ENCODE data around the gene UBE2V1.
"Not testable (repeated sequence)": the region's sequence is repeated elsewhere in the genome, so short reads cannot be mapped to it uniquely, and the experiment has no call there.

Gene UBE2V1

DNA sequence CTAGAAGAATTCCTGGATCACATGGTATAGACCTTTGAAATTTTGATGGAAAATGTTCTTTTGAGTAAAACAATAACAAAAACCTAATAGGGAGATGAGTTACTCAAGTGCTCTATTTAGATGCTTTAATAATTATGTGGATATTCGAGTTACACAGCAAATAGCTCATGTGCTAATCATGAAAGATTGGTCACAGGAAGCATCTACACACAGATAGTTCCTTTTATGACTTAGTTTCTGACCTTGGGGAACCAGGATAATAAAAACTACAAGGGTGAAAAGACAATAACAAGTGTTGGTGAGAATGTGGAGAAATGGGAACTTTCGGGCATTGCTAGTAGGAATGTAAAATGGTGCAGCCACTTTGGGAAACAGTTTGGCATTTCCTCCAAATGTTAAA, 19.7 kb downstream of the UBE2V1 start:
- no peak for DNase-seq

DNA sequence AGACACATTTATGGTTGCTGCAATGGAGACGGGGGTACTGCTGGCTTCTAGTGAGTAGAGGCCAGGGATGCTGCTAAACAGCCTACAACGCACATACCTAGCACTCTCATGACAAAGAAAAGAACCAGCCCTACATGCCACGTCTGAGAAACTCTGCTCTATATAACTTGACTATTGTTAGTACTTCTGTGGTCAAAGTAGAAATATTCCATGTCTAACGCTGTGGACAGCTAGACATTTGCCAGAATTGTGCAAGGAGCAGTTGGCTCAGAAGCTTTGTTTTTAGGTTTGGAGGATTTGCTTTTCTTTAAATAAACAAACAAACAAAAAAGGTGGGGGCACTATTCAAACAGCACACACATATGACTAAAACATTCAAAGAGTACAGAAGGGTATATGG, 20.5 kb downstream of the UBE2V1 start:
- no peak for DNase-seq

DNA sequence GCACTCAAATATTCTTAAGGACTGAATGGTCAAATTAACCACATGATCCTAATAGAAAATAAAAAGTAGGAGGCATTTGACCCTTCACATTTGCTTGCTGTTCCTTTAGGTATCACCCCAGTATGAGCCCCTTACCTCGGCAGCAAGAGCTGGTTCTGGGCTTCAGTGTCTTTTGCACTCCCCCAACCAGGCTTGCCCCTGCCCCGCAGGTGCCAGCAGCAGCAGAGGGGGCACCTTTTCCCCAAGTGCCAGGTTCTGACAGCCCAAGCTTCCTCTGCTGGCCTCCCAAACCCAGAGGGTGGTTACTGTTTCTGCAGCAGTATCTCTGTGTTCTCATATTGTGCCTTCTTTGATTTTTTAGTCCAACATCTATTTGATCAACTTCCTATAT, 23.2 kb downstream of the UBE2V1 start:
- DNase-seq = no peak

DNA sequence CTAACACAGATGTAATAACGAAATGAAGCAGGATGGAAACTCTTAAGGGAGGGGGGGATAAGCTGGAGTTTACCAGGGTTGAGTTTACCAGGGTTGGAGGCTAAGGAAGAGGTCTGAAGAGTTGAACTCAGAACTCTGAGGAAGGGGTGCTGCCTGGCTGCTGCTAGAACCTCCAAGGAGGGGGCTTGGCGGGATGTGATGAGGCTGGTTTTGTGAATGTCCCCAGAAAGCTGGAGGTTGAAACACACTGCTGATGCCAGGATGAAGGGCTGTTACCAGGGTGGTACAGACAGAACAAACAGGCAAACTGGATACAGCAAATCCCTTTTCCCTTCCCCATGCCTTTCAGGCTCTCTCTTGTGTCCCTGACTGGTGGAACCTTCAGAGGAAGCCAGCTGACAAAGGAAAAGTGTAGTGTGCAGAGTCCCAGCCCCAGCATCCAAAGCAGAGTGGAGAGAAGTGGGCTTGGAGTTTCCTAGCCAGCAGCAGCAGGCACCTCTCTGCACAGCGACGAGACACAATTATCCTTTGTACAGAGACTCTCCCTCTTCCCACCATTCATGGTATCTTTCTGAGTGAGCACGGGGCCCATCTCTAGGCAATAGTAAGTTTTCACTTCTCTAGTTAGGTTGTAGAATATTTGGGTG, 23.7 kb downstream of the UBE2V1 start:
- no peak for DNase-seq

DNA sequence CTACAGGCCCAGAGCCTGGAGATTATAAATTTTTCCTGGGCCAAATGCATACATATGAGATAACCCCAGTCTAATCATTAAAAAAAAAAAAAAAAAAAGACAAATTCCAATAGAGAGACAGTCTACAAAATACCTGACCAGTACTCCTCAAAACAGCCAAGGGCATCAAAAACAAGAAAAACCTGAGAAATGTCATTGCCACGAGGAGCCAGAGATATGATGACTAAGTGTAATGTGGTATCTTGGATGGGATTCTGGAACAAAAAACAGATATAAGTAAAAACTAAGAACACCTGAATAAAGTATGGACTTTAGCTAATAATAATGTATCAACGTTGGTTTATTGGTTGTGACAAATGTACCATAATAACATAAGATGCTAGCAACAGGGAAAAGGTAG, 24.9 kb downstream of the UBE2V1 start:
- no peak for DNase-seq

DNA sequence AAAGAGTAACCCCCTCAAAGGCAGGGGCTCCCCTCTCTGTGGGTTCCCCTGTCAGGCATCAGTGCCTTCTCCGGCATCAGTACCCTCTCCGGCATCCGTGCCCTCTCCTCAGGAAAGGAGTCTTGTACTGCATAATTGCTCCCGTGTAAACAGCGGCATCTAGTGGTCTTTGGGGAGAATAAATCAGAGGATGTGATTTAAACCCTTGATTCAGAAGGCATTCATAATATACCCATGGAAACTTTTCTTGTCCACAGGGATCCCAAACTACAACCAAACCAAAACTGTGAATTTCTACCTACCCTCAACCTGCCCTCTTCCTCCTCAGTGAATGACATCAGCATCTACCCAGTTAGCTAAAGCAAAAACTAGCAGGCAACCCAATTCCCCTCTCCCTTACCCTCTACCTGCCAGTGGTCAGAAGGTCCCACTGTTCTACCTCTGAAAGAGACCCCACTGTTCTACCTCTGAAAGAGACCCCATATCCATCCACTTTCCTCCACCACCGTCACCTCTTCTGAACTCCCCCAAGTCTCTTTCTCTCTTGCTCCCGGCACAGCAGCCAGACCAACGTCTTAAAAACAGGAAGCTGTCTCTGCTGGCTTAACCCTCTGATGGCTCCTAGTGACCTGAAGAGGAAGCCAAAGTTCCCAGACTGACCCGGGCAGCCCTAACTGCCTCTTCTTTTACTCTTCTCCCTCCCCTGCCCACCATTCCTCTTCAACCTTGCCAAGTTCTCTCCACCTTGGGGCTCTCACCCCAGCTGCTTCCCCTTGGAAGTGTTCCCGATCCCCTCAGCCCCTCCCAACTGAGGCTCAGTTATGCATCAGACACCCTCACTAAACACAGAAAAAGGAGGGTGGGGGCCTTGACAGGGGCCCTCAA, 27.2 kb downstream of the UBE2V1 start:
- DNase-seq = peak; percentile 63

DNA sequence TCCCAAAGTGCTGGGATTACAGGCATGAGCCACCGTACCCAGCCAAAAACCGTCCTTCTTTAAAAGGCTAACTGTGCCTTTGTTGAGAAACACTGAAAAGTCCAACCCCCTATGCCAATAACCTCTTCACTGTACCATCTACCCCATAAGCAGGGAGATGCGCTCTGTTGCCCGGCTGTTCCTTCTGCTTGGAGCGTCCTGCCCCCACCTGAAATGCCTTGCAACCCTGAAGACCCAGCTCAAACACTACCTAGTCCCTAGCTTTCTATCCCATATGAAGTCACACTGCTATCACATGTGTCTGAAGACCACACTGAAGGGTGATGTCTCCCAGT, 27.8 kb downstream of the UBE2V1 start:
- no peak for DNase-seq

DNA sequence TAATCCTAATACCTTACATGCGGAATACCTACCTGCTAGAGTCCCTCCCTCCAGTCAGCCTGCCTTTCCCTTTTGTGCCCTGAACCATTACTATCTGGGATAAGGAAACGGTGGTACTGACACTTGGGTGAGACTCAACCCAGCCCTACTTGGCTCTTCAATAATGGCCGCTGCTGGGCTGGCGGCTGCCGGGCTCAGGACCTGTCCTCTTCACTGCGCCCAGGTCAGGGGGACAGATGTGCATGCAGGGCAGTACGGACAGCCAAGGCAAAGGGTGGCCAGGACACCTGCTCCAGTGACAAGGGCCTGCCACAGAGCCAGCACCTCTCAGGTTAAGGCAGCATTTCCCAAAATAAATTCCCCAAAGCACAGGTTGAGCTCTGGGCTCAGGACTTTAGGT, 29.9 kb downstream of the UBE2V1 start:
- DNase-seq = no peak

DNA sequence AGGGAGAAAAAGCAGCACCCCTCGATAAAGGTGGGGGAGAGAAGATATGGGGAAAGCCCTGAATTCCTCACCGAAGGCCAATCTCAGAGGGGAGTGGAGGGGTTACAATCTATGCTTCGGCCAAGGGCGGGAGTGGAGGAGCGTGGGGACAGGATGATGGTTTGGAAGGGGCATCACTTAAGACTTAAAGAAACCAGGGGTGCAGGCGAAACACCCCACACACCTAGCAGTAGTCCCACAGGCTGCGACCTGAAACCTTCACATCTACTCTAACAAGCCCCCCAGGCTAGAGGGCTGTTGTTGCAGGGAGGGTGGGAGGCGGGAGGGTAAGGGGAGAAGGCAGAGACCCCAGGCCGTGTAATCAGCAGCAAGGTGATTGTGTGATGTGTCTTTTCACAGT, 30.9 kb downstream of the UBE2V1 start:
- not testable (repeated sequence) for DNase-seq

DNA sequence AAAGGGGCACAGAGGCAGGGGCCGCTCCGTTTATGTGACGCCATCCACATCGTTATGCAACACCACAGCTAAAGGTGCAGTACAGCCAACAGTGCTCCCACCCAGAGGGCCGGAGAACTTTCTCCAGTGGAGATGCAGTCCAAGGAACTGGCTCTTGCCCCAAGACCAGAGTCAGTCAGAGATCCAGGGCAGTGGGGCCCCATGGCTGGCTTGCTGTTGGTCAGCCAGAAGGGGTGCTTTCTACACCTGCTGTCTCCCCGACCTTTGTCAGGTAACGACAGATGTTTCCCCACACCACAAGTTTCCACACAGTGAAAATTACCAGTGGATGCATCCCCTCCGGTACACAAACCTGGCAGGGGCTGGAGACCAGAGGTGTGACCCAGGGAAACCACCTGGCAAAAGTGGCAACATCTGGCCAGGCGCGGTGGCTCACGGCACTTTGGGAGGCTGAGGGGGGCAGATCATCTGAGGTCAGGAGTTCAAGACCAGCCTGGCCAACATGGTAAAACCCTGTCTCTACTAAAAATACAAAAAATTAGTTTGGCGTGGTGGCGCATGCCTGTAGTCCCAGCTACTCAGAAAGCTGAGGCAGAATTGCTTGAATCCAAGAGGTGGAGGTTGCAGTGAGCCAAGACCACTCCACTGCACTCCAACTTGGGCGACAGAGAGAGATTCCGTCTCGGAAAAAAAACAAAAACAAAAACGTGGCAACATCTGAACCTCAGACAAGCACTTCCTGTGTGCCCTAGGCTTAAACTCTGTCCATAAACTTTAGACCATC, 34.9 kb downstream of the UBE2V1 start:
- DNase-seq = no peak

DNA sequence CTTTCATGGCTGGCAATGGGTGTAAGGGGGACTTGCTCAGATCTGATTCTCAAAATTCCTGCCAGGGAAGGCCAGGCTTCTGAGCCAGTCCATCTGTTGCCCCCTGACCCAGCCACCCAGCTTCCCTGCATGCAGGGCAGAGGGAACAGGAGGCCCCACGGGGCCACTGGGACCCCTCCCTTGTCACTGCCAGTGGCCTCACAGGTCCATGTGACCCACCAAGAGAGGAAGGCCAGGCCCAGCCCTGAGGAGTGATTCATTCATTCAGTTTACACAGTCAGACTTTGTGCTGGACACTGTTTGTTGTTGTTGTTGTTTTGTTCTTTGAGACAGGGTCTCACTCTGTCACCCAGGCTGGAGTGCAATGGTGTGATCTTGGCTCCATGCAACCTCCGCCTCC, 39.5 kb downstream of the UBE2V1 start:
- DNase-seq = no peak

DNA sequence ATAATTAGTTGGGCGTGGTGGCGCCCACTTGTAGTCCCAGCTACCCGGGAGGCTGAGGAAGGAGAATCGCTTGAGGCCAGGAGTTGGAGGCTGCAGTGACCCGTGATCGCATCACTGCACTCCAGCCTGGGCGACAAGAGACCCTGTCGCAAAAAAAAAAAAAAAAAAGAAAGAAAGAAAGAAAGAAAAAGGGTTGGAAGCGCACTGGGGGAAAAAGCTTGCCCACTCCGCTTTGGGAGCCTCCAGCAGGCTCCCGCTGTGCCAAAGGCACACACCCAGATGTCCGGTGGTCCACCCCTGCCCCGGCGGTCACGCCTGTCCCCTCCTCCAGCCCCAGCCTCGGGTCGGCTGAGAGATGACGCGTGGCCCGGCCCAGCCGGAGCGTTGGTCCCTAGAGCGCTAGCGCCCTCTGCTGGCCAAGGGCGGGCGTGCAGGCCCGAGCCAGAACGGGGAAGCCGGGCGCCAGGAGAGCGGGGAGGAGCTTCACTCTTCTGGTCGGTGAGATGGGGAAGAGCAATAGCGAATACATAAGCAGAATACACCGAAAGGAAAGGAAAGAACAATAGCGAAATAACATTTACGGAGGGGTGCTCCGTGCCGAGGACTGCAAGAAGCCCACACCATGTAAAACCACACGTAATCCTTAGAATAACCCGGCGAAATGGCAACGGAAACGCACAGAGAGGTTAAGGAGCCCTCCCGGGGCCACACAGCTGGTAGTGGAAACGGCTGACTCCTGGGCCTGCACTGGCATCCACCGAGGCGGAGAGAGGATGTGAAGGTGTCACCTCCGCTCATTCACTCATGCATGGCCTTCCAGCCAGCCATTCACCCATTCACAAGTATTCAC, 41.7 kb downstream of the UBE2V1 start:
- DNase-seq = peak; percentile 90

DNA sequence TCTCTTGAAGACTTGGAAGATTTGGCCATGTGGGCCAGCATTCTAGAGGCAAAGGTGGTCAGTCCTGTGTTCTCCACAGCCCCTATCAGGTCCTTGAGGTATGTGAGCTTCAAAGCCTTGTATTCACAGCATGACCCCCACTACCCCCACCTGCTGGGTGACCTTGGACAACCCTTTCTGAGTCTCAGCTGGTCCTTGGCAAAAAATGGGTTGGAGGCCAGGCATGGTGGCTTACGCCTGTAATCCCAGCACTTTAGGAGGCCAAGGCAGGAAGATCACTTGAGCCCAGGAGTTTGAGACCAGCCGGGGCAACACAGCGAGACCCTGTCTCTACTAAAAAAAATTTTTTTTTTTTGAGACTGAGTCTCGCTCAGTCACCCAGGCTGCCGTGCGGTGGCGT, 42.6 kb downstream of the UBE2V1 start:
- no peak for DNase-seq

DNA sequence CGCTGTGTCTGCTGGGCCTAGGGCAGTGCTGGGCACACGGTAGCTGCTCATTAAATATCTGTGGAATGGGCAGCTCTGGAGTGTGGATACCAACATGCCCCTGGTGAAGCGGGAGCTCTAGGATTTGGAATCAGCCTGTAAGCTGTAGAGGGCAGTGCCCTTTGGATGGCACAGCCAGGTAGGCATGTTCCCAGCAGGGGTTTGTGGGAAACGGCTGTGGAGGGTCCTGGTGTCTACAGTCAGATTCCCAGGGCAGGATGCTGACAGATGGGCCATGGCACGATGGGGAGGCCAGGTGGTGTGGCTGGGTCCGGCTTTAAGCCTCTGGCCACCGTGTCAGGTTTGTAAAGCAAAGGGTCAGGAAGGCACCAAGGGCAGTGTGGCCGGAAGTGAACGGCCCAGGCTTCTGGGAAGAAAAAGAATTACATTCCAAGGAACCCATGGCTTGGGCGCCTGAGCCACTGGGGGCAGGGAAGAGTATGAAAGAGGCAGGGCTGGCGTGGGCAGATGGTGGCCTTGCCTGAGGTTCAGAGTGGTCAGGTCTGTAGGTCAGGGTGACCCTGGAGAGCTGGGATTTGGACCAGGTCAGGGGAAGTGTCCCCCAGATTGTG, 44.8 kb downstream of the UBE2V1 start:
- DNase-seq = no peak

DNA sequence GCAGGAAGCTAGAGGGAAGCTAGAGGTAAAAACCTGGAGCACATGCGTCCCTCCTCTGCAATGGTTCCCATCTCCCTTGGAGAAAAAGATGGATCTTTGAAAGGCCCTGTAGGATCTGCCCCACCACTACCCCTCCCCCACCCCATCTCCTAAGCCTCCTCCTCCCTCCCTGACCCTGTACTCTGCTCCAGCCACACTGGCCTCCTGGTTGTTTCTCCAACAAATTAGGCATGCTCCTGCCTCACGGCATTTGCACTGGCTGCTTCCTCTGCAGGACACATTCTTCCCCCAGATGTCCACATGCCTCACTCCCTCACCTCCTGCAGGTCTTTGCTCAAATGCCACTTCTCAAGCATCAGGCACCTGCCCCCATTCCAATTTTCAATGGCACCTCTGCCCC, 45.5 kb downstream of the UBE2V1 start:
- no peak for DNase-seq

DNA sequence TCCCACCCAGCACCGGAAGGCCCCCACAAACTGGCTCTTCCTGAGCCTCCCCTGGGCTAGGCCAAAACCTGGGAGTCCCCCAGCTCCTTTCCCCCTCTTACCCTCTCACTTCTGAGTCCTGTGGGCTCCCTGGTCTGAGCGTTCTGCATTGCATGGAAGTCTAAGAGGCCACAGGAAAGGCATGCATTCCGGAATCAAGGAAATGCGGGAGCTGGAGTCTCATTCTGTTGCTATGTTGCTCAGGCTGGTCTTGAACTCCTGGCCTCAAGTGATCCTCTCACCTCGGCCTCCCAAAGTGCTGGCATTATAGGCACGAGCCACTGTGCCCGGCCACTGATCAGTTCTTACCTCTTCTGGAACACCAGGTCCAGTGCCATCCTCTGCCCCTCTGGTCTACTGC, 45.9 kb downstream of the UBE2V1 start:
- no peak for DNase-seq

DNA sequence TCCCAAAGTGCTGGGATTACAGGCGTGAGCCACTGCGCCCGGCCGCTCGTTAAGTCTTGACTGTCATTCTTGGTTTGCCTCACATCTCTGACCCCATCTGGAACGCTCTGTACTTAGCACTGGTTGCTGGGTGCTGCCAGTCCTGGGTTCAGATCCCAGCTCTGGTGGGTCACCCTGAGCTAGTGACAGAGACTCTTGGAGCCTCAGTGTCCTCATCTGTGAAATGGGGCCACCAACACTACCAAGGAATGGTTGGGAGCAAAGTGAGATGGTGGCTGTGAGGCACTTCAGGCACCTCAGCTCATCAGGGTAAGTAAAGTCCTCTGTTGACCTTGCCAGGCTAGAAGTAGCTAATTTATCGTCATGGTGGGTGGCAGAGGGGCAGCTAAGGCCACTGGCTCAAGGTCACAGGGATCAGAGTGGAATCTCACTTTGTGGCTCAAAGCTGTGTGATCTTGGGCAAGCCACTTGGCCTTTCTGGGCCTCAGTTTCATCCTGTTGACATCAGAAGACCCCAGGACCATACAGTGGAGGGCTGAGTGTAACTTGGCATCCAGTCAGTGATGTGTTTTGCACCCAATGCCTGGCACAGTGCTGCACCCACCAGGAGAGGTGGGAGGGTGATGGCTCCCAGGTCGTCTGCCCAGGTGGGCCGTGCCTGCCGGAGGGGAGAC, 46.7 kb downstream of the UBE2V1 start:
- DNase-seq = no peak

DNA sequence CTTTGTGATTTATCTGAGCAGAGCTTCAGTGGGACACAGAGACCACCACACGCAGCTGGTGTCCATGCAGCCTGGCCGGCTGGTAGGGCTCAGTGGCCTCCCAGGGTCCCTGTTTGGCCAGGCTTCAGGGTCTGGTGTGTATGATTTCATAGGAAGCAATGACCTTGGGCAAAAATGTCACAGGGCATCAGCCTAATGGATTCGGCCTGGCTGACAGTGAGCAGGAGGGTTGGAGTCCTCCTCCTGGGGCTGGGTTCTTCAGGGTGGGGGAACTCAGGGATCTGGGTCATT, 47.7 kb downstream of the UBE2V1 start:
- DNase-seq = no peak

DNA sequence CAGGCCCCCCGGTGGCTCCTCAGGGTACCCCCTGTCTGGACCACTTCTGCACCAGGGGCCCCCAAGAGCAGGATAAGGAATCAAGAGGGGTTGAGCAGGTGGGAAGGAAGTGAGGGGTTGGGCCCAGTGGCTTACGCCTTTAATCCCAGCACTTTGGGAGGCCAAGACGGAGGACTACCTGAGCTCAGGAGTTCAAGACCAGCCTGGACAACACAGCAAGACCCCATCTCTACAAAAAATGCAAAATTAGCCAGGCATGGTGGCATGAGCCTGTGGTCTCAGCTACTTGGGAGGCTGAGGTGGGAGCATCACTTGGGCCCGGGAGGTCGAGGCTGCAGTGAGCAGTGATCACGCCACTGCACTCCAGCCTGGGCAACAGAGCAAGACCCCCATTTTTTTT, 49.2 kb downstream of the UBE2V1 start:
- not testable (repeated sequence) for DNase-seq

DNA sequence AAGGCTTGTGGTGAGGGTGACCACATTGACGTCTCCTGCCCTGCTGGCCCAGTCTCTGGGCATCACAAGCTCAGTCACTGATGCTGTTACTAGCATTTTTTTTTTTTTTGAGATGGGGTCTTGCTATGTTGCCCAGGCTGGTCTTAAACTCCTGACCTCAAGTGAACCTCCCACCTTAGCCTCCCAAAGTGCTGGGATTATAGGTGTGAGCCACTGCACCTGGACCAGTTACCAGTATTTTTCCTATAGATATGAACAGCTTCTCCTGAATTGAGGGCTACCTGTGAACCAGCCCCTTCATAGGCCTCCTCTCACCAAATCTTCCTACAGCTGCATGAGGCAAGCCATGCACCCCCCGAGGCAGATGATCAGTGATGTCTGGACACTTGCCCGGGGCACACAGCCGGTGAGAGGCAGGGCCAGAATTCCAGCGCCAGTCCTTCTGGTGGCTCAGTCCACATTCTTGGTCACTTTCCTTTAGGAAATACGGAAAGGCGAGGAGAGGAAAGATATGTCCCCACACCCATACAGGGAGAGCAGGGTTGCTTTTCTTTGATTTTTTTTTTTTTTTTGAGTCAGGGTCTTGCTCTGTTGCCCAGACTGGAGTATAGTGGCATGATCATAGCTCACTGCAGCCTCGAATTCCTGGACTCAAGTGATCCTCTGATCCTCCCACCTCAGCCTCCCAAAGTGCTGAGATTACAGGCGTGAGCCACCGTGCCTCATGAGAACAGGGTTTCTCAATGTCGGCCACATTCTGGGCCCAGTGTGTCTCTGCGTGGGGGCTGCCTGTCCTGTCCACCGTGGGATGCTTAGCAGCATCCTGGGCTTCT, 50.7 kb downstream of the UBE2V1 start:
- DNase-seq = no peak

All from CD4-positive, alpha-beta T cell treated with Interleukin-10 for 1 hour (primary cell).